B cell (primary cell): ENCODE measurements around the gene GRID1. TPM values are rescaled to one million over a fixed set of nuclear protein-coding genes. Genes with fewer than 3 reads are reported as not detected.

ENCODE experiments used
- ATAC-seq: fragments of 200-7000 bp; cut with Tn5 transposase; one replicate; pipeline ENCODE4 v1.10.0; 2021; ENCODE audit warnings: low read depth, mild to moderate bottlenecking, moderate number of reproducible peaks, moderate library complexity
- CTCF ChIA-PET: fragments of 350-600 bp; sonication (Branson Sonifier 250); formaldehyde crosslinking; loops from one replicate; lab custom pipeline; 2021; ENCODE audit warnings: antibody characterized with exemption, inconsistent platforms; lab: Charles Lee
- POLR2A ChIA-PET: fragments of 350-600 bp; sonication (Branson Sonifier 250); formaldehyde crosslinking; loops from one replicate; lab custom pipeline; 2021; ENCODE audit warnings: antibody characterized with exemption; lab: Charles Lee
- DNase-seq: peaks from one replicate; pipeline ENCODE4 v3.0.0; 2013
- H2AFZ ChIP-seq: 2 replicates; pipeline ENCODE4 v1.6.1; 2012; ENCODE audit warnings: mild to moderate bottlenecking, low read depth, low read length; ENCODE audit not compliant: insufficient read depth, poor library complexity, severe bottlenecking
- H3K27ac ChIP-seq, 2 donors: 1 replicate in 1 of 2; 2 replicates in 1 of 2; pipeline ENCODE4 v1.5.1; 2012 to 2013; ENCODE audit warnings: low read length in 2 of 2, mild to moderate bottlenecking in 2 of 2, moderate library complexity in 1 of 2
- H3K27me3 ChIP-seq, 4 experiments: fragments of 200-600 bp in 1 of 4; sonication (generic) in 1 of 4; replicated peaks in 1 of 4; 1 replicate in 2 of 4; 2 replicates in 2 of 4; pipeline versions ENCODE4 v1.6.1 to v1.7.0; 2013 to 2016; ENCODE audit warnings: low read length in 3 of 4, mild to moderate bottlenecking in 2 of 4, mixed read lengths in 1 of 4, moderate library complexity in 1 of 4; ENCODE audit not compliant: insufficient read depth in 4 of 4, control insufficient read depth in 3 of 4; ENCODE audit errors: control extremely low read depth in 1 of 4
- H3K36me3 ChIP-seq, 2 experiments: replicated peaks in 1 of 2; 1 replicate in 1 of 2; 2 replicates in 1 of 2; pipeline versions ENCODE4 v1.6.1 to v1.7.1; 2013; ENCODE audit warnings: low read length in 1 of 2; ENCODE audit not compliant: insufficient read depth in 2 of 2, control insufficient read depth in 1 of 2; ENCODE audit errors: control extremely low read depth in 1 of 2, extremely low read depth in 1 of 2
- H3K4me1 ChIP-seq, 2 donors: fragments of 200-600 bp in 1 of 2; sonication (generic) in 1 of 2; 1 replicate in 1 of 2; 2 replicates in 1 of 2; pipeline versions ENCODE4 v1.5.1 to v1.6.1; 2013 to 2017; ENCODE audit warnings: low read length in 2 of 2; ENCODE audit not compliant: control insufficient read depth in 2 of 2, insufficient read depth in 2 of 2
- H3K4me2 ChIP-seq: replicated peaks from 2 replicates; pipeline ENCODE3; 2012; ENCODE audit warnings: mild to moderate bottlenecking, low read depth, low read length; ENCODE audit not compliant: poor library complexity, severe bottlenecking
- H3K4me3 ChIP-seq, 5 experiments: fragments of 200-600 bp in 1 of 5; sonication (generic) in 1 of 5; 1 replicate in 3 of 5; 2 replicates in 2 of 5; pipeline versions ENCODE4 v1.5.1 to v1.7.0; 2011 to 2016; ENCODE audit warnings: low read length in 4 of 5, mild to moderate bottlenecking in 4 of 5, low read depth in 2 of 5, control low read depth in 1 of 5, moderate library complexity in 1 of 5; ENCODE audit not compliant: insufficient read depth in 1 of 5; ENCODE audit errors: control extremely low read depth in 1 of 5, extremely low read depth in 1 of 5
- H3K79me2 ChIP-seq: fragments of 200-600 bp; sonication (generic); one replicate; pipeline ENCODE4 v1.6.0; 2016; ENCODE audit warnings: low read length; ENCODE audit not compliant: control insufficient read depth, insufficient read depth
- H3K9ac ChIP-seq: fragments of 200-600 bp; sonication (generic); 2 replicates; pipeline ENCODE4 v1.6.1; 2017; ENCODE audit warnings: mild to moderate bottlenecking, low read length, moderate library complexity
- H3K9me3 ChIP-seq, 3 donors: one replicate each; pipeline versions ENCODE4 v1.6.1 to v1.7.1; 2013; ENCODE audit warnings: low read length in 2 of 3; ENCODE audit not compliant: control insufficient read depth in 2 of 3, insufficient read depth in 1 of 3; ENCODE audit errors: control extremely low read depth in 1 of 3
- H4K20me1 ChIP-seq: 2 replicates; pipeline ENCODE4 v1.6.0; 2012; ENCODE audit warnings: mild to moderate bottlenecking, low read length; ENCODE audit not compliant: insufficient read depth, control insufficient read depth, poor library complexity, severe bottlenecking
- H3K27ac Mint-ChIP-seq: one replicate; pipeline ENCODE4 v1.8.0; 2021; ENCODE audit warnings: mixed read lengths
- H3K27me3 Mint-ChIP-seq: one replicate; pipeline ENCODE4 v1.8.0; 2021; ENCODE audit warnings: mixed read lengths
- H3K4me1 Mint-ChIP-seq: one replicate; pipeline ENCODE4 v1.8.0; 2021; ENCODE audit warnings: mixed read lengths
- H3K4me3 Mint-ChIP-seq: one replicate; pipeline ENCODE4 v1.8.0; 2021; ENCODE audit warnings: mixed read lengths
- H3K9me3 Mint-ChIP-seq: one replicate; pipeline ENCODE4 v1.8.0; 2022; ENCODE audit warnings: mixed read lengths; ENCODE audit not compliant: insufficient read depth
- EZH2 ChIP-seq: IDR thresholded peaks from 2 replicates; pipeline ENCODE4 v1.6.1; 2012; ENCODE audit warnings: borderline replicate concordance, low read depth, mild to moderate bottlenecking, moderate library complexity, low read length; ENCODE audit not compliant: insufficient read depth, poor library complexity, severe bottlenecking
- WGBS: methylation state at CpG from one replicate; pipeline ENCODE4 v1.1.5; 2013; ENCODE audit warnings: missing lambda C conversion rate; ENCODE audit not compliant: insufficient coverage; 5-methylcytosine and 5-hydroxymethylcytosine counted together
- intact Hi-C: fragments of 100-400 bp; cut with micrococcal nuclease; formaldehyde crosslinking; loops from one replicate; pipeline ENCODE4 v1.10.0; 2022
- polyA plus RNA-seq: library from polyadenylated mRNA; depleted of rRNA; stranded (reverse); fragments of >200 nt; gene quantifications from 2 replicates; pipeline ENCODE4 v1.2.3, GENCODE V29; 2012
- total RNA-seq, 2 donors: library from RNA; stranded (reverse); fragments of 120-200 nt in 1 of 2; gene quantifications; 1 replicate in 1 of 2; 2 replicates in 1 of 2; pipeline versions ENCODE4 v1.2.3 to v1.2.4, GENCODE V29; 2013 to 2022
- TF ChIP-seq, protein P1 (sequence below): fragments of 200-600 bp; IDR thresholded peaks from one replicate; pipeline ENCODE4 v1.8.0; 2022; ENCODE audit warnings: antibody characterized with exemption, mild to moderate bottlenecking

The GRID1 gene
- total and polyA plus RNA-seq, 2 donors (not counting 1 experiment from before 2014, with no cell fraction given), result not detected

DNA sequence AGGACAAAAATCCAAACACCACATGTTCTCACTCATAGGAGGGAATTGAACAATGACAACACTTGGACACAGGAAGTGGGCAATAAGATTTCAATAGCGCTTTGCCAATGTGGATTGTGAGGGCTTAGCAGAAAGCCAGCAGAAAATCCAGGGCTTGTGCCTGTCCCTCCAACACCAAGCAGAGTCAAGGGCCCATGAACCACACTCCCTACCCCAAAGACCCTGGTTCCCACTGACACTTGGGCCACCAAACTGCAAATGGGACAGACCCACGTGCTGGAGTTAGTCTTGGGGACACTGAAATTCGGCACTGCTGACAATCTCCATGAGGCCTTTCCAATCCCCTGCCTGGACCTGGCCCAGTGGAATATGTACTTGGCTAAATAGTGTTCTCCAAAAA lies 67.0 kb downstream of the GRID1 start:
- no peaks in the 10 kb centered on the region for H3K4me1 Mint-ChIP-seq
- Histone ChIP-seq H3K27ac (no peak overlapping the region), H3K36me3 (no peaks in the 10 kb centered on the region), H2AFZ (no peak overlapping the region), H3K4me2 (no peak overlapping the region), H4K20me1 (no peaks in the 10 kb centered on the region), H3K79me2 (no peaks in the 10 kb centered on the region), H3K9me3 (peaks cover 0 to 2% (median 0%) of the 10 kb centered on the region in 3 donors), H3K4me1 (no peaks in the 10 kb centered on the region), H3K9ac (no peak overlapping the region), H3K4me3 (no peak overlapping the region), H3K27me3 (peaks cover 0 to 3% (median 0%) of the 10 kb centered on the region in 4 experiments)
- no peak overlapping the region for H3K4me3 Mint-ChIP-seq
- POLR2A ChIA-PET, result no interaction called here
- CTCF ChIA-PET, result no interaction called here
- H3K9me3 Mint-ChIP-seq, result no peaks in the 10 kb centered on the region
- 88% methylated on average over 2 of the region's 3 CpGs for WGBS
- H3K27ac Mint-ChIP-seq, result no peak overlapping the region
- intact Hi-C loops, result no loop called here
- H3K27me3 Mint-ChIP-seq, result peaks cover 21% of the 10 kb centered on the region
- ATAC-seq (no peak), DNase-seq (no peak)
- TF ChIP-seq, protein P1, sequence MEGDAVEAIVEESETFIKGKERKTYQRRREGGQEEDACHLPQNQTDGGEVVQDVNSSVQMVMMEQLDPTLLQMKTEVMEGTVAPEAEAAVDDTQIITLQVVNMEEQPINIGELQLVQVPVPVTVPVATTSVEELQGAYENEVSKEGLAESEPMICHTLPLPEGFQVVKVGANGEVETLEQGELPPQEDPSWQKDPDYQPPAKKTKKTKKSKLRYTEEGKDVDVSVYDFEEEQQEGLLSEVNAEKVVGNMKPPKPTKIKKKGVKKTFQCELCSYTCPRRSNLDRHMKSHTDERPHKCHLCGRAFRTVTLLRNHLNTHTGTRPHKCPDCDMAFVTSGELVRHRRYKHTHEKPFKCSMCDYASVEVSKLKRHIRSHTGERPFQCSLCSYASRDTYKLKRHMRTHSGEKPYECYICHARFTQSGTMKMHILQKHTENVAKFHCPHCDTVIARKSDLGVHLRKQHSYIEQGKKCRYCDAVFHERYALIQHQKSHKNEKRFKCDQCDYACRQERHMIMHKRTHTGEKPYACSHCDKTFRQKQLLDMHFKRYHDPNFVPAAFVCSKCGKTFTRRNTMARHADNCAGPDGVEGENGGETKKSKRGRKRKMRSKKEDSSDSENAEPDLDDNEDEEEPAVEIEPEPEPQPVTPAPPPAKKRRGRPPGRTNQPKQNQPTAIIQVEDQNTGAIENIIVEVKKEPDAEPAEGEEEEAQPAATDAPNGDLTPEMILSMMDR, result no peak
- no peak for TF ChIP-seq EZH2

DNA sequence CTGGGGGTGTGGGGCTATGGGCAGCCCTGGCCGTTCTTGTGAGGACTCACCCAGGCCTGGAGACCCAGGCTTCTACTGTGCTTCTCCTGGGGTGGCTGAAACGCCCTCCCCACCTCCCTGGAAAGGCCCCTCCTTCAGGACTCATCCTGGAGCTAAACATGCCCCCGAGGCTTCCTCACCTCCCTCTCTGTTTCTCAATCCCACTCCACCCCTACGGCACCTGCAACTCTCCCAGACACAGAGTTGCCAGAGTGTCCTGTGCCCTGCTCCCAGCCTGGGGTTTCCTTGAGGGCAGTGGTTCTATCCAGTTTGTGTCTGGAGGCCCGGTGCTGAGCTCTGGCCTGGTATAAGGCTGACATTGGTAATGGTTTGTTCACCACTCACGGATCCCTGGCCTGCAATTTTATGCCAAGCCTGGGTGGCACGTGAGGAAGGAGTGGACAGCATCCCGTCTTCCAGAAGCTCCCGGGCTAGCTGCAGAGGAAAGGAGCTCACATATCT lies 68.0 kb downstream of the GRID1 start:
- Histone ChIP-seq H3K79me2 (no peaks in the 10 kb centered on the region), H3K27me3 (peaks cover 0 to 3% (median 0%) of the 10 kb centered on the region in 4 experiments), H3K4me1 (no peaks in the 10 kb centered on the region), H3K9me3 (no peaks in the 10 kb centered on the region), H3K27ac (no peak overlapping the region), H2AFZ (no peak overlapping the region), H3K9ac (no peak overlapping the region), H3K4me3 (no peak overlapping the region), H3K36me3 (no peaks in the 10 kb centered on the region), H3K4me2 (no peak overlapping the region), H4K20me1 (no peaks in the 10 kb centered on the region)
- Mint-ChIP-seq H3K27ac (no peak overlapping the region), H3K27me3 (peaks cover 26% of the 10 kb centered on the region), H3K4me3 (no peak overlapping the region), H3K9me3 (no peaks in the 10 kb centered on the region), H3K4me1 (no peaks in the 10 kb centered on the region)
- ChIA-PET CTCF (no interaction called here), POLR2A (interaction anchor here (0.6 kb wide), 1 partner anchor 16 kb away, joined by 4 read pairs; no protein-coding TSS in a partner anchor)
- intact Hi-C loops, result no loop called here
- ATAC-seq (no peak), DNase-seq (no peak)
- 76% methylated on average over 5 of the region's 9 CpGs for WGBS
- TF ChIP-seq, protein P1, result no peak
- TF ChIP-seq EZH2, result no peak
